PC-9 (cell line): ENCODE data around the gene GLDN. TPM values are rescaled to one million over a fixed set of nuclear protein-coding genes. Genes with fewer than 3 reads are reported as not detected.

Experiments
- BruUV-seq: library from RNA; stranded (reverse); fragments of 400-500 nt; replicated peaks from 2 replicates; lab custom pipeline; 2021; lab: Mats Ljungman, UMichigan
- CTCF ChIA-PET: fragments of 300-600 bp; sonication (Branson Sonifier 250); formaldehyde crosslinking; loops from one replicate; lab custom pipeline; 2022; ENCODE audit warnings: antibody characterized with exemption; lab: Charles Lee
- POLR2A ChIA-PET: fragments of 300-600 bp; sonication (Branson Sonifier 250); formaldehyde crosslinking; loops from one replicate; lab custom pipeline; 2022; ENCODE audit warnings: antibody characterized with exemption; ENCODE audit not compliant: unreplicated experiment; lab: Charles Lee
- DNase-seq, 2 experiments: peaks; one replicate each; pipeline versions ENCODE4 v3.0.0 to v3.0.0-alpha.2; 2015 to 2022; ENCODE audit warnings: mixed read lengths in 1 of 2
- H2AFZ ChIP-seq: fragments of 200-600 bp; sonication (generic); 2 replicates; pipeline ENCODE4 v1.8.1; 2017; ENCODE audit warnings: antibody characterized with exemption
- H3F3A ChIP-seq: fragments of 200-600 bp; sonication (generic); 2 replicates; pipeline ENCODE4 v1.8.1; 2017; ENCODE audit warnings: antibody characterized with exemption, mild to moderate bottlenecking, low read depth; ENCODE audit not compliant: insufficient read depth
- H3K27ac ChIP-seq: fragments of 200-600 bp; sonication (generic); 2 replicates; pipeline ENCODE4 v1.6.1; 2016; ENCODE audit warnings: mixed run types
- H3K27me3 ChIP-seq: fragments of 200-600 bp; sonication (generic); 2 replicates; pipeline ENCODE4 v1.6.1; 2016; ENCODE audit warnings: low read depth, mixed run types; ENCODE audit not compliant: insufficient read depth
- H3K36me3 ChIP-seq: fragments of 200-600 bp; sonication (generic); 2 replicates; pipeline ENCODE4 v1.6.1; 2016; ENCODE audit warnings: low read depth, mixed run types
- H3K4me1 ChIP-seq: fragments of 200-600 bp; sonication (generic); replicated peaks from 2 replicates; pipeline ENCODE4 v1.6.1; 2016; ENCODE audit warnings: mixed run types; ENCODE audit not compliant: insufficient read depth
- H3K4me2 ChIP-seq: fragments of 200-600 bp; sonication (generic); 2 replicates; pipeline ENCODE4 v1.6.1; 2017; ENCODE audit warnings: mixed run types
- H3K4me3 ChIP-seq: fragments of 200-600 bp; sonication (generic); 2 replicates; pipeline ENCODE4 v1.6.1; 2016; ENCODE audit warnings: mixed run types
- H3K79me2 ChIP-seq: fragments of 200-600 bp; sonication (generic); 2 replicates; pipeline ENCODE4 v1.6.1; 2017; ENCODE audit warnings: low read depth, mixed run types
- H3K9me2 ChIP-seq: fragments of 200-600 bp; sonication (generic); 2 replicates; pipeline ENCODE4 v1.8.1; 2017; ENCODE audit warnings: mild to moderate bottlenecking; ENCODE audit not compliant: insufficient read depth
- H3K9me3 ChIP-seq: fragments of 200-600 bp; sonication (generic); 2 replicates; pipeline ENCODE4 v1.8.1; 2016; ENCODE audit warnings: low read depth; ENCODE audit not compliant: insufficient read depth
- H4K20me1 ChIP-seq: fragments of 200-600 bp; sonication (generic); 2 replicates; pipeline ENCODE4 v1.8.1; 2017; ENCODE audit not compliant: insufficient read depth
- CTCF ChIP-seq: fragments of 200-600 bp; sonication (generic); conservative IDR thresholded peaks from 2 replicates; pipeline ENCODE4 v1.6.1; 2017; ENCODE audit warnings: mixed run types, antibody characterized with exemption, mild to moderate bottlenecking, moderate library complexity
- EZH2 ChIP-seq: fragments of 200-600 bp; sonication (generic); IDR thresholded peaks from 2 replicates; pipeline ENCODE4 v1.8.0; 2017; ENCODE audit warnings: antibody characterized with exemption, low read depth
- intact Hi-C: fragments of 100-400 bp; cut with micrococcal nuclease; formaldehyde crosslinking; loops from one replicate; pipeline ENCODE4 v1.10.0; 2022; ENCODE audit not compliant: unreplicated experiment
- total RNA-seq: library from RNA; stranded (reverse); gene quantifications from 2 replicates; pipeline ENCODE4 v1.2.3, GENCODE V29; 2021

Gene GLDN
- total RNA-seq, 1 experiment from 2014 or later: not detected

GRCh38 chr15:51366920-51367319 lies 25.5 kb downstream of the GLDN start:
- peak; percentile 16 to 64 for DNase-seq
- Histone ChIP-seq H3K27me3 (no peaks in the 10 kb centered on the region), H2AFZ (no peak overlapping the region), H3K4me3 (no peak overlapping the region), H3K4me1 (peaks cover 10% of the 10 kb centered on the region), H3K4me2 (no peak overlapping the region), H4K20me1 (no peaks in the 10 kb centered on the region), H3F3A (no peaks in the 10 kb centered on the region), H3K36me3 (no peaks in the 10 kb centered on the region), H3K9me3 (no peaks in the 10 kb centered on the region), H3K79me2 (no peaks in the 10 kb centered on the region), H3K9me2 (no peaks in the 10 kb centered on the region), H3K27ac (no peak overlapping the region)
- TF ChIP-seq CTCF (no peak), EZH2 (no peak)
- intact Hi-C loops: no loop called here
- CTCF ChIA-PET: no interaction called here
- BruUV-seq: no TSS peak
- POLR2A ChIA-PET: no interaction called here

- CTCF ChIA-PET: no interaction called here
- Histone ChIP-seq H3K4me1 (peaks cover 10% of the 10 kb centered on the region), H4K20me1 (no peaks in the 10 kb centered on the region), H3K4me3 (no peak overlapping the region), H3K9me2 (no peaks in the 10 kb centered on the region), H3K4me2 (no peak overlapping the region), H3F3A (no peaks in the 10 kb centered on the region), H3K9me3 (no peaks in the 10 kb centered on the region), H3K27me3 (no peaks in the 10 kb centered on the region), H2AFZ (no peak overlapping the region), H3K27ac (no peak overlapping the region), H3K36me3 (no peaks in the 10 kb centered on the region), H3K79me2 (no peaks in the 10 kb centered on the region)
- no peak for TF ChIP-seq CTCF
- TF ChIP-seq EZH2: no peak
- DNase-seq: no peak
- intact Hi-C loops: no loop called here
- BruUV-seq: no TSS peak
- POLR2A ChIA-PET: no interaction called here
Measured at GRCh38 chr15:51367322-51367976, 26.0 kb downstream of the GLDN start.

GRCh38 chr15:51368307-51368706 lies 26.9 kb downstream of the GLDN start:
- Histone ChIP-seq H3K27ac (no peak overlapping the region), H3K4me2 (no peak overlapping the region), H3K79me2 (no peaks in the 10 kb centered on the region), H2AFZ (no peak overlapping the region), H3F3A (no peaks in the 10 kb centered on the region), H3K9me3 (no peaks in the 10 kb centered on the region), H3K4me1 (peaks cover 10% of the 10 kb centered on the region), H3K9me2 (no peaks in the 10 kb centered on the region), H4K20me1 (no peaks in the 10 kb centered on the region), H3K4me3 (no peak overlapping the region), H3K27me3 (no peaks in the 10 kb centered on the region), H3K36me3 (no peaks in the 10 kb centered on the region)
- intact Hi-C loops: no loop called here
- ChIA-PET CTCF (interaction anchor here (1.1 kb wide), 1 partner anchor 205 kb away, joined by 3 read pairs; no protein-coding TSS in a partner anchor), POLR2A (no interaction called here)
- BruUV-seq: no TSS peak
- no peak for DNase-seq
- TF ChIP-seq EZH2: no peak
- TF ChIP-seq CTCF: no peak
